HK-2 (cell line): Measurements from ENCODE around the gene MLXIP.
A peak's percentile ranks its signal among the peaks of the same experiment; 100 is the strongest.

Experiments
- DNase-seq: peaks from one replicate; pipeline ENCODE4 v3.0.0-alpha.2; 2018; ENCODE audit not compliant: unreplicated experiment

MLXIP gene

GRCh38 chr12:122185494-122186082, 107.0 kb downstream of the MLXIP start:
- no peak for DNase-seq

GRCh38 chr12:122187466-122187865, 108.9 kb downstream of the MLXIP start:
- no peak for DNase-seq

GRCh38 chr12:122189626-122190475, 111.3 kb downstream of the MLXIP start:
- no peak for DNase-seq

GRCh38 chr12:122190842-122191668, 112.5 kb downstream of the MLXIP start:
- DNase-seq: peak; percentile 72

GRCh38 chr12:122192441-122192840, 113.9 kb downstream of the MLXIP start:
- no peak for DNase-seq

- DNase-seq: no peak
Observed at GRCh38 chr12:122194804-122195203, 116.2 kb downstream of the MLXIP start.

- no peak for DNase-seq
Observed at GRCh38 chr12:122195405-122195804, 116.8 kb downstream of the MLXIP start.
